Upper lobe of left lung (tissue), 4 donors: ENCODE results near the gene NES.

Experiments
- CTCF ChIP-seq, 6 experiments: fragments of 450-650 bp in 4 of 6; fragments of 200-600 bp in 2 of 6; sonication (generic) in 2 of 6; IDR thresholded peaks; one replicate each; pipeline ENCODE4 v1.5.1; 2016 to 2019; ENCODE audit warnings: antibody characterized with exemption in 6 of 6
- EP300 ChIP-seq, 4 donors: sonication (generic); formaldehyde crosslinking; IDR thresholded peaks; one replicate each; pipeline ENCODE4 v1.5.1; 2017; ENCODE audit warnings: antibody characterized with exemption in 4 of 4, control low read depth in 2 of 4
- POLR2AphosphoS5 ChIP-seq, 2 donors: sonication (generic); formaldehyde crosslinking; IDR thresholded peaks; one replicate each; pipeline ENCODE4 v1.5.1; 2017; ENCODE audit warnings: antibody characterized with exemption in 2 of 2

- TF ChIP-seq CTCF (IDR thresholded peaks at IDR 0.05) (no peak), EP300 (IDR thresholded peaks at IDR 0.05) (no peak), POLR2AphosphoS5 (IDR thresholded peaks at IDR 0.05) (no peak)
Measured at GRCh38 chr1:156681196-156681960, 4.2 kb upstream of the NES start.
